Left lobe of liver (tissue), 2 donors: ENCODE results near the gene CYP2F1. TPM values are rescaled to one million over a fixed set of nuclear protein-coding genes. Genes with fewer than 3 reads are reported as not detected.
"Not testable (repeated sequence)": the region's sequence is repeated elsewhere in the genome, so short reads cannot be mapped to it uniquely, and the experiment has no call there.

Source experiments
- ATAC-seq: fragments of 200-7000 bp; cut with Tn5 transposase; one replicate; pipeline ENCODE4 v1.9.1; 2020; ENCODE audit warnings: mild to moderate bottlenecking, moderate library complexity
- DNase-seq: peaks from one replicate; pipeline ENCODE4 v3.0.0-alpha.2; 2020; ENCODE audit warnings: low spot score
- total RNA-seq: library from RNA; stranded (reverse); gene quantifications from one replicate; pipeline ENCODE4 v1.2.1, GENCODE V29; 2021
- donor health status: DM: no; HTN: no; CAD: no; lungs with moderate emphysema.
- donor health status: DM: no; HTN: yes; CAD: no.

Gene CYP2F1
- total RNA-seq, 1 donor from 2014 or later, result not detected

GRCh38 chr19:41126765-41127203 is 12.6 kb downstream of the CYP2F1 start:
- ATAC-seq, result peak; percentile 35
- DNase-seq, result not testable (repeated sequence)

- not testable (repeated sequence) for DNase-seq, ATAC-seq
These were observed 13.1 kb downstream of the CYP2F1 start for GRCh38 chr19:41127362-41127761.

DNA sequence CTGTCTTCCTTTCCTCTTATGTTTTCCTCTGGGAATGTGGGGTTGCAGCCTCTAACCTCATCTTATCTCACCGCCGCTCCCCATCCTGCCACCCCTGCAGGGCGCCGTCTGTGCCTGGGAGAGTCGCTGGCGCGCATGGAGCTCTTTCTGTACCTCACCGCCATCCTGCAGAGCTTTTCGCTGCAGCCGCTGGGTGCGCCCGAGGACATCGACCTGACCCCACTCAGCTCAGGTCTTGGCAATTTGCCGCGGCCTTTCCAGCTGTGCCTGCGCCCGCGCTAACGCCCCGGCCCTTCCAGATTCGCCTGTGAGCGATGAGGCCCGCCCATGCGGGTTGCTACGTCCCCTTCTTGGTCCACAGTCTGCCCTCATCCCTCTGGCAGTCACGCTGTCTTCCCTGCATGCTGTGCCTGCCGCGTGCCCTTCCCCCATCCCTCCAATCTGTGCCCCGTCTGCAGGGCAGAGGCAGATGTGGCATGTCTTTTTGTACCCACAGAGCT is 13.6 kb downstream of the CYP2F1 start:
- ATAC-seq (peak; percentile 96), DNase-seq (peak; percentile 88)

GRCh38 chr19:41128692-41129091 is 14.5 kb downstream of the CYP2F1 start:
- DNase-seq, result no peak
- no peak for ATAC-seq

DNA sequence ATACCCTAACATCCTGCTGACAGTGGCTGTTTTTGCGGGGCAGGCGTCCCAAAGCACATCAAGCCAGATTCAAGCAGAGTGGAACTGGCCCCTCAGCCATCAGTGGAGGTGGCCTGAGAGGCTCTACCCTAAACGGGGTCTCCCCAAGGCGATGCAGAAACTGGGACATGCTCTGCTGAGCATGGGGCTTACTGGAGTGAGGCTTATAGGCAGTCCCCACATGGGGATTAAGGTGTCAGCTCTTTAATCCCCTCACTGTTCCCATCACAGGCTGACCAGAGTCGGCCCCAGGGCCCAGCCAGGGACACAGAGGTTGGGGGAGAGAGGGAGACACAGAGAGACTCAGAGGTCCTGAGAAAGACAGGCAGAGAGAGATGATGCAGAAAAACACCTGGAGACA is 17.0 kb downstream of the CYP2F1 start:
- ATAC-seq (no peak), DNase-seq (no peak)

- DNase-seq (no peak), ATAC-seq (no peak)
These were observed 19.0 kb downstream of the CYP2F1 start for GRCh38 chr19:41133260-41133659.

DNA sequence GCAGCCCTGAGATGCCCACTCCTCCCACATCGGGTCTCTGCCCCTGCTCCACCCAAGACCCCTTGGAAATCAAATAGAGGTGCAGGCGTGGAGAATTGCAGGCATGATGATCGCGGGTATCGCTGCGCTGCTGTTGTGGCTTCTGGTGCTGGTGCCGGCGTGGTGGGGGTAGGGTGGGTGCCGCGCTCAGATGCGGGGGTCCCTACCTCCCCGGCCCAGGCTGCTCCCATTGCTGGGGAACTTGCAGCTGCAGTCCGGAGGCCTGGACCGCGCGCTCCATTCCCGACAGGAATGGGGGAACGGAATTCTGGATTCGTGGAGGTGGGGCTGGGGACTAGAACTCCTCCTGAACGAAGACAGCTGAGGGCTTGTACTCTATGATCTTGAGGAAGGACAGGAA is 20.4 kb downstream of the CYP2F1 start:
- no peak for DNase-seq
- no peak for ATAC-seq

- ATAC-seq (peak; percentile 86), DNase-seq (peak; percentile 56)
These were observed 21.5 kb downstream of the CYP2F1 start for GRCh38 chr19:41135390-41136384.

- ATAC-seq, result no peak
These were observed 22.6 kb downstream of the CYP2F1 start for GRCh38 chr19:41136636-41137455.

GRCh38 chr19:41144403-41144802 is 30.2 kb downstream of the CYP2F1 start:
- DNase-seq (peak; percentile 86), ATAC-seq (peak; percentile 97)

More at GRCh38 chr19:41136636-41137455, 22.6 kb downstream of the CYP2F1 start:
- DNase-seq, result no peak

DNA sequence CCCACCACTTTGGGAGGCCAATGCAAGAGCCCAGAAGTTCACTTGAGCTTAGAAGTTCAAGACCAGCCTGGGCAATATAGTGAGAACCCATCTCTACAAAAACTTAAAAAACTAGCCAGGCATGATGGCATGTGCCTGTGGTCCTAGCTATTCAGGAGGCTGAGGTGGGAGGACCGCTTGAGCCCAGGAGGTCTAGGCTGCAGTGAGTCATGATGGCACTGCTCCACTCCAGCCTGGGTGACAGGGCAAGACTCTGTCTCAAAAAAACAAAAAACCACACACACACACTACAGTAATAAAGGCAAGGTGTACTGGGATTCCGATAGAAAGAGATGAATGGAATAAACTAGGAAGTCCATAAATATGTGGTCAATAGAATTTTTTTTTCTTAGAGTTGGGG is 35.6 kb downstream of the CYP2F1 start:
- no peak for ATAC-seq
- no peak for DNase-seq

DNA sequence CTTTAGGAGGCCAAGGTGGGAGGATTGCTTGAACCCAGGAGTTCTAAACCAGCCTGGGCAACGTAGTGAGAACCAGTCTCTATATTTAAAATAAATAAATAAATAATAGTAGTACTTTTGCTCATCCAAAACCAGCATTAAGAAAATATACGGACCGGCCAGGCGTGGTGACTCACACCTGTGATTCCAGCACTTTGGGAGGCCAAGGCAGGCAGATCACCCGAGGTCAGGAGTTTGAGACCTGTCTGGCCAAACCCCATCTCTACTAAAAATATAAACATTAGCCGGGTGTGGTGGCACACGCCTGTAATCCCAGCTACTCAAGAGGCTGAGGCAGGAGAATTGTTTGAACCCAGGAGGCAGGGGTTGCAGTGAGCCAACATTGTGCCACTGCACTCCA is 36.8 kb downstream of the CYP2F1 start:
- not testable (repeated sequence) for ATAC-seq, DNase-seq

DNA sequence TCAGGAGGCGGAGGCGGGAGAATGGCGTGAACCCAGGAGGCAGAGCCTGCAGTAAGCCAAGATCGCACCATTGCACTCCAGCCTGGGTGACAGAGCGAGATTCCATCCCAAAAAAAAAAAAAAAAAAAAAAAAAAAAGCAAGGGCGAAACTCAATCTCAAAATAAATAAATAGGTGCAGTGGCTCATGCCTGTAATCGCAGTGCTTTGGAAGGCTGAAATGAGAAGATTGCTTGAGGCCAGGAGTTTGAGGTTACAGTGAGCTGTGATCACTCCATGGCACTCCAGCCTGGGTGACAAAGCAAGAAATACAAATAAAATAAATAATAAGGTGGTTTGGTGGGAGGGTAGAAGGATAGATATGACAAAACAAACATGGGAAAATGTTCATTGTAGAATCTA is 39.8 kb downstream of the CYP2F1 start:
- ATAC-seq (no peak), DNase-seq (no peak)

DNA sequence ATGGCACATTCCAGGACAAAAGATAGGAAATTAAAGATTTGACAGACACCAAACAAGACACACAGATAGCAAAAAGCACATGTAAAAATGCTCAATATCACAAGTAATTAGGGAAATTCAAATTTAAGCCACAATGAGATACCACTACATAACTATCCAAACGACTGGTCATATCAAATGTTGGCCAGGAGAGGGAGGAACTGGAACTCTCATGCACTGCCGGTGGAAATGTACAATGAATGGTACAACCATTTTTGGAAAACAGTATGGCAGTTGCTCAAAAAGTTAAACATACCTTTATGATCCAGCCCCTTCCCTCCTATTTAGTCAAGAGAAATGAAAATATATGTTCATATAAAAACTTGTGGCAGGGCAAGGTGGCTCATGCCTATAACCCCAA is 42.0 kb downstream of the CYP2F1 start:
- no peak for ATAC-seq
- DNase-seq, result no peak

- DNase-seq (no peak), ATAC-seq (no peak)
These were observed 45.6 kb downstream of the CYP2F1 start for GRCh38 chr19:41159881-41160280.

GRCh38 chr19:41161903-41162302 is 47.7 kb downstream of the CYP2F1 start:
- ATAC-seq (no peak), DNase-seq (no peak)

DNA sequence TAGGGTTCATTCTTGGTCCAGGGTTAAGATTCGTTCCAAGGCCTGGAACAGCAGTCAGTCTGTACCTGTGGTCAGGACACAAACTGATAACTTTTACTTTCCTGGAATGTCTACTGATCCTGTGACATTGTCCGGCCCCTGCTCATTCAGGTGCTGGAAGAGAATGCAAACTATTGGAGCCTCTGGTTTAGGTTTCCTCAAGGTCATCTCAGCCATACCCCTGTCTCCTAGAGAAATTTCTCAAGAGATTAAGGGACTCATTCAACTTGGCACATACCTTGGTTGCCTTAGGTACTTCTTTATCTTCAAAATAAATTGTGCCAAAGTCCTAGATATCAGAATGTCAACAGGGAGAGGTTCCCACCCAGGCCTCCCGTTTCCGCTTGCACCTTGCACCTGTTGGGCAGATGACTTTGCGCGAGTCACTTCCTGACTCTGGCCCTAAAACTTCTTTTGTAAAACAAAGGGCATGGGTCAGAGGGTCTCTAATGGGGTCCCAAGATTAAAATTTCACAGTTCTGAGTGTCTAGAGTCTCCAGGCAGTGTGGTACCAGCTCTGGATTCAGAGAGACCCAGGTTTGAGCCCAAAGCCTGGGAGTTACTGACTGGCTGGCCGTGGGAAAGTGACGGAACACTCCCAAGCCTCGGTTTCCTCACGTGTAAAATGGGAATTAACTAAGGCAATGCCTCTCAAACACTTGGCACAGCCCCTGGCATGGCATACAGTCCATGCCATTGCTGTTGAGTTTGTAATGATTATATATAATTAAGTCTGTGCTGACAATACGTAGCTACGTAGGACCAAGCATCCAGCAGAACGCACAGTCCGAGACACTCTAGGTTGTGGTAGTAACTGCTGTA is 52.9 kb downstream of the CYP2F1 start:
- no peak for DNase-seq

DNA sequence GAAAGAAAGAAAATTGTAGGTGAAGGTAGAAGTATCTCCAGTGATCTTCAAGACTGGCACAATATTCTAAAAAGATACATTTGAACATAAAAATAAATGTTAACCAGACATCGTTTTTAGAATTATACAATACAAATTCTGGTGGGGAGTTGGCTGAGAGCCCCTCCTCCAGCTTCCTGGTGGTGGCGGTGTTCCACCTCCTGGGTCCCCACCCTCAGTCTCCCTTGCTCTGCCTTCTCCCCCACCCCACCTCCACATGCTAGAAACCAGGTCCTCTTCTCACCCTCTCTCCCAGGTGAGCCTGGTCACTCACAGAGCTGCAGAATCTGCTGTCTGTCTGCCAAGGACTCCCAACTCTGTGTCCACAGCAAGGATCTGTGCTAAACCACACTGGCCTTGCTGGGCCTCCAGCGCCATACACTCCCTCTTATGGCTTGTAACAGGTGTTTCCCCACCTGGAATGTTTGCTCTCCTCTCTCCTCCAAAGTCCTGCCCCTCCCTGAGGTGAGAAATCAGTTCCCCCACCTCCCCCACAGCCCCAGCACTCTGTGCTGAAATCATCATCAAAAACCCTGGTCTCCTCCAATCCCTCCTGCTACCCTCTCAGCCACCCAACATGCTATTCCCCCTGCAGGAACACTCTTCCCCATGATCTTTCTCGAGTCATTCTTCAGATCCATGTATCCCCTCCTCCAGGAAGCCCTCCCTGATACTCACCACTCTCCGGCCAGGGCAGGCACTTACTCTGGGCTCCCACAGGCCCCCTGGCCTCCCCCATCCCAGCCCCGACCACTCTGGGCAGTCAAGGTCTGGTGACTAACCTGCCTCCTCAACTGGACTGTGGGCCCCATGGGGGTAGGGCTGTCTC is 58.3 kb downstream of the CYP2F1 start:
- DNase-seq (no peak), ATAC-seq (no peak)

More for the DNA sequence above, 52.9 kb downstream of the CYP2F1 start:
- ATAC-seq, result no peak

DNA sequence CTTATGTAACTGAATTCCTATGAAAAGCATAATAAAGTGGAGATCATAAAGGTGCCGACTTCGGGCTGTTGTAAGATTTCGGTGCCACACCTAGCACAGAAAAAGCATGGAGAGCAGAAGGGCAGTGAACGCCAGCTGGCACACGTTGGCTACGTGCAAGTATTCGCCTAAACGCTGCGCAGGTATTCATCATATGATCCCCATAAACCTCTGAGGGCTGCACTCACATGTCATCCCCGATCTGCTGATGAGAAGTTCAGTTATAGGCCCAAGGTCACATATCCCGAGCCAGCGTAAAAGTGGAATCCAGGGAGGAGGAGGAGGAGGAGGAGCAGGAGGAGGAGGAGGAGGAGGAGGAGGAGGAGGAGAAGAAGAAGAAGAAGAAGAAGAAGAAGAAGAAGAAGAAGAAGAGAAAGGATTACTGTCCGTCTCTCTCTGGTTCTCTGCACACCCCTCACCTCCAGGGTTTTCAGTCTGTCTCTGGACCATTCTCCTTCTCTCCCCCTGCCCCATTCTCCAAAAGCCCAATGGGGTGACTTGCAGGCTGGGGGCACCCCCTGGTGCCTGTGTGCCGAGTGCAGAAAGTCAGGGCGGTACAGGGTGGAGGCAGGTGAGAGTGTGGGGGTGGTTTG is 60.2 kb downstream of the CYP2F1 start:
- no peak for ATAC-seq
- DNase-seq, result no peak
